WTC11 (cell line): ENCODE data around the gene BCS1L. TPM values are rescaled to one million over a fixed set of nuclear protein-coding genes. Genes with fewer than 3 reads are reported as not detected.

ENCODE experiments used
- ATAC-seq: fragments of 200-7000 bp; cut with Tn5 transposase; 2 replicates; pipeline ENCODE4 v1.10.0; 2021; ENCODE audit warnings: mild to moderate bottlenecking, moderate library complexity
- CTCF ChIA-PET: fragments of 300-600 bp; sonication (Branson Sonifier 250); formaldehyde crosslinking; loops from one replicate; lab custom pipeline; 2021; ENCODE audit warnings: antibody characterized with exemption; lab: Charles Lee
- POLR2A ChIA-PET: fragments of 350-600 bp; sonication (Branson Sonifier 250); formaldehyde crosslinking; loops from one replicate; lab custom pipeline; 2021; ENCODE audit warnings: antibody characterized with exemption; lab: Charles Lee
- DNase-seq: peaks from one replicate; pipeline ENCODE4 v3.0.0; 2021; ENCODE audit warnings: low spot score
- H3K27ac Mint-ChIP-seq: 2 replicates; pipeline ENCODE4 v1.8.0; 2021; ENCODE audit warnings: mixed read lengths
- H3K27me3 Mint-ChIP-seq: 2 replicates; pipeline ENCODE4 v1.8.0; 2021; ENCODE audit warnings: low read depth, mild to moderate bottlenecking, moderate library complexity, mixed read lengths
- H3K36me3 Mint-ChIP-seq: 2 replicates; pipeline ENCODE4 v1.8.0; 2021; ENCODE audit warnings: mixed read lengths
- H3K4me1 Mint-ChIP-seq: 2 replicates; pipeline ENCODE4 v1.8.0; 2022; ENCODE audit warnings: mixed read lengths
- H3K4me3 Mint-ChIP-seq: 2 replicates; pipeline ENCODE4 v1.8.0; 2021; ENCODE audit warnings: mild to moderate bottlenecking, moderate library complexity, mixed read lengths
- H3K9me3 Mint-ChIP-seq: 2 replicates; pipeline ENCODE4 v1.8.0; 2021; ENCODE audit warnings: mixed read lengths
- AFF4 ChIP-seq: sonication (generic); formaldehyde crosslinking; IDR thresholded peaks from 2 replicates; pipeline ENCODE4 v1.8.1; 2023; ENCODE audit warnings: mild to moderate bottlenecking, missing genetic modification reagents, borderline replicate concordance
- ATF6 ChIP-seq: sonication (generic); formaldehyde crosslinking; IDR thresholded peaks from 2 replicates; pipeline ENCODE4 v1.8.1; 2023; ENCODE audit warnings: mild to moderate bottlenecking, missing genetic modification reagents
- CREB1 ChIP-seq: sonication (generic); formaldehyde crosslinking; IDR thresholded peaks from 2 replicates; pipeline ENCODE4 v1.8.0; 2023; ENCODE audit warnings: mild to moderate bottlenecking, missing genetic modification reagents
- ELF4 ChIP-seq: sonication (generic); formaldehyde crosslinking; IDR thresholded peaks from 2 replicates; pipeline ENCODE4 v1.8.1; 2022; ENCODE audit warnings: low read depth, mild to moderate bottlenecking, moderate library complexity, missing genetic modification reagents
- FOXP4 ChIP-seq: sonication (generic); formaldehyde crosslinking; IDR thresholded peaks from 2 replicates; pipeline ENCODE4 v1.8.0; 2022; ENCODE audit warnings: mild to moderate bottlenecking, missing genetic modification reagents
- HMGA2 ChIP-seq: fragments of 250-450 bp; sonication (Bioruptor Pico); IDR thresholded peaks from 2 replicates; pipeline ENCODE4 v1.4.0; 2021; ENCODE audit warnings: mild to moderate bottlenecking, moderate library complexity
- IRF1 ChIP-seq: sonication (generic); formaldehyde crosslinking; IDR thresholded peaks from 2 replicates; pipeline ENCODE4 v1.8.0; 2023; ENCODE audit warnings: missing genetic modification reagents
- KAT7 ChIP-seq: sonication (generic); formaldehyde crosslinking; IDR thresholded peaks from 2 replicates; pipeline ENCODE4 v1.8.1; 2023; ENCODE audit warnings: missing genetic modification reagents, mild to moderate bottlenecking, borderline replicate concordance
- MAX ChIP-seq: sonication (generic); formaldehyde crosslinking; IDR thresholded peaks from 2 replicates; pipeline ENCODE4 v1.8.0; 2022; ENCODE audit warnings: mild to moderate bottlenecking, missing genetic modification reagents
- NFE2L1 ChIP-seq: sonication (generic); formaldehyde crosslinking; IDR thresholded peaks from 2 replicates; pipeline ENCODE4 v1.8.1; 2023; ENCODE audit warnings: missing genetic modification reagents
- NR3C1 ChIP-seq: sonication (generic); formaldehyde crosslinking; conservative IDR thresholded peaks from 2 replicates; pipeline ENCODE4 v1.8.1; 2023; ENCODE audit warnings: low read depth, mild to moderate bottlenecking, missing genetic modification reagents
- PRDM15 ChIP-seq: sonication (generic); formaldehyde crosslinking; IDR thresholded peaks from 2 replicates; pipeline ENCODE4 v1.8.0; 2022; ENCODE audit warnings: missing genetic modification reagents
- PREB ChIP-seq: sonication (generic); formaldehyde crosslinking; IDR thresholded peaks from 2 replicates; pipeline ENCODE4 v1.8.1; 2022; ENCODE audit warnings: mild to moderate bottlenecking, missing genetic modification reagents, moderate library complexity, borderline replicate concordance
- PRRX2 ChIP-seq: fragments of 250-450 bp; sonication (Bioruptor Pico); IDR thresholded peaks from 2 replicates; pipeline ENCODE4 v1.8.0; 2021; ENCODE audit warnings: mild to moderate bottlenecking
- STAT6 ChIP-seq: sonication (generic); formaldehyde crosslinking; conservative IDR thresholded peaks from 2 replicates; pipeline ENCODE4 v1.8.1; 2023; ENCODE audit warnings: mild to moderate bottlenecking, low read depth, missing genetic modification reagents, moderate library complexity
- ZNF219 ChIP-seq: sonication (generic); formaldehyde crosslinking; IDR thresholded peaks from 2 replicates; pipeline ENCODE4 v1.8.0; 2023; ENCODE audit warnings: missing genetic modification reagents, mild to moderate bottlenecking, borderline replicate concordance
- ZNF232 ChIP-seq: sonication (generic); formaldehyde crosslinking; IDR thresholded peaks from 2 replicates; pipeline ENCODE4 v1.8.0; 2022; ENCODE audit warnings: mild to moderate bottlenecking, missing genetic modification reagents
- ZNF512 ChIP-seq: sonication (generic); formaldehyde crosslinking; IDR thresholded peaks from 2 replicates; pipeline ENCODE4 v1.8.1; 2022; ENCODE audit warnings: missing genetic modification reagents, borderline replicate concordance
- ZNF671 ChIP-seq: fragments of 250-450 bp; sonication (Bioruptor Pico); IDR thresholded peaks from 2 replicates; pipeline ENCODE4 v1.8.0; 2021; ENCODE audit warnings: mild to moderate bottlenecking
- total RNA-seq: library from RNA; stranded (reverse); gene quantifications from 3 replicates; pipeline ENCODE4 v1.2.3, GENCODE V29; 2021

The BCS1L gene
- total RNA-seq, 1 experiment from 2014 or later: 32.7 TPM

GRCh38 chr2:218663901-218664300, 4.4 kb downstream of the BCS1L start:
- Mint-ChIP-seq H3K4me1 (peaks cover 9% of the 10 kb centered on the region), H3K27me3 (no peaks in the 10 kb centered on the region), H3K9me3 (no peaks in the 10 kb centered on the region), H3K36me3 (peaks cover 55% of the 10 kb centered on the region), H3K4me3 (no peak overlapping the region), H3K27ac (no peak overlapping the region)
- DNase-seq: no peak
- no peak for TF ChIP-seq ZNF671
- no peak for TF ChIP-seq STAT6 (CRISPR knock-in tag)
- no peak for TF ChIP-seq ATF6 (CRISPR knock-in tag)
- no peak for TF ChIP-seq HMGA2
- TF ChIP-seq PREB (CRISPR knock-in tag): no peak
- TF ChIP-seq AFF4: no peak
- no peak for TF ChIP-seq PRRX2 (CRISPR knock-in tag)
- no peak for TF ChIP-seq NR3C1 (CRISPR knock-in tag)
- TF ChIP-seq ZNF232 (CRISPR knock-in tag): no peak
- TF ChIP-seq ZNF512: no peak
- TF ChIP-seq KAT7: no peak
- no peak for TF ChIP-seq MAX
- no peak for TF ChIP-seq IRF1 (CRISPR knock-in tag)
- no peak for TF ChIP-seq ELF4
- TF ChIP-seq PRDM15: no peak
- no peak for TF ChIP-seq CREB1 (CRISPR knock-in tag)
- no peak for TF ChIP-seq FOXP4 (CRISPR knock-in tag)
- TF ChIP-seq ZNF219: no peak
- TF ChIP-seq NFE2L1 (CRISPR knock-in tag): no peak
- CTCF ChIA-PET: no interaction called here
- POLR2A ChIA-PET: no interaction called here
- ATAC-seq: no peak
